ENCODE results near the gene SMLR1.

Gene SMLR1

DNA sequence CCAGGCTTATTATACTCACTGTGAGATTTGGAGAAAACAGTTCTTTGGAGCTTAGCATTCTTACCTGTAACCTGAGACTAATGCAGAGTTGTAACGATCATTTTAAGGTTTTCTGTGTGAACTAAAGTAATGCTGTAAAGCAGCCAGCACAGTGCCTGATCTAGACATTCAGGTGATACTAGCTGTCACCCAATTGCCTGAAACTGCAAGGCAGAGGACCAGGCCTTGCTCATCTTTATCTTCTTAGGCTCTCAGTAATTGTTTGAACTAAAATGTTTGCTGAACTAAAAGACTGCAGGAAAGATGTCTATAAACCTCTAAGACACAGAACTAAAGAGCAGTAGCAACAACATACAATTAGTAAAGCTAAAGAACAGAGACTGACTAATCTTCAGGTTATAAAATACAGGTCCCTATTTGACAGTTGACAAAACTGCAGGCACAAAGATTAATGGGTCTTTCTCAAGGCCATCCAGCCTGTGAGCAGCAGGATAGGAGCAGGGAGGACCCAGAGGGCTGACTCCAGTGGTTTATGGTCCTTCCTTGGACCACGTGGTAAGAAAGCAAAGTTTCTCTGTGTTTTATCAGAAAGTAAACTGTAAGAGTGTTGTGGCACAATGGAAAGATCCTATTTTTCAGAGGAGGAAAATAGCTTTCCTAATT is 31.4 kb downstream of the SMLR1 start:
- no peaks in the 10 kb centered on the region for H3K4me1 Mint-ChIP-seq
- ATAC-seq = no peak
- H3K36me3 Mint-ChIP-seq = peaks cover 44% of the 10 kb centered on the region
- H3K27ac Mint-ChIP-seq = no peak overlapping the region
- H3K9me3 Mint-ChIP-seq = peaks cover 2% of the 10 kb centered on the region
- H3K27me3 Mint-ChIP-seq = no peaks in the 10 kb centered on the region
- no peak overlapping the region for H3K4me3 Mint-ChIP-seq

DNA sequence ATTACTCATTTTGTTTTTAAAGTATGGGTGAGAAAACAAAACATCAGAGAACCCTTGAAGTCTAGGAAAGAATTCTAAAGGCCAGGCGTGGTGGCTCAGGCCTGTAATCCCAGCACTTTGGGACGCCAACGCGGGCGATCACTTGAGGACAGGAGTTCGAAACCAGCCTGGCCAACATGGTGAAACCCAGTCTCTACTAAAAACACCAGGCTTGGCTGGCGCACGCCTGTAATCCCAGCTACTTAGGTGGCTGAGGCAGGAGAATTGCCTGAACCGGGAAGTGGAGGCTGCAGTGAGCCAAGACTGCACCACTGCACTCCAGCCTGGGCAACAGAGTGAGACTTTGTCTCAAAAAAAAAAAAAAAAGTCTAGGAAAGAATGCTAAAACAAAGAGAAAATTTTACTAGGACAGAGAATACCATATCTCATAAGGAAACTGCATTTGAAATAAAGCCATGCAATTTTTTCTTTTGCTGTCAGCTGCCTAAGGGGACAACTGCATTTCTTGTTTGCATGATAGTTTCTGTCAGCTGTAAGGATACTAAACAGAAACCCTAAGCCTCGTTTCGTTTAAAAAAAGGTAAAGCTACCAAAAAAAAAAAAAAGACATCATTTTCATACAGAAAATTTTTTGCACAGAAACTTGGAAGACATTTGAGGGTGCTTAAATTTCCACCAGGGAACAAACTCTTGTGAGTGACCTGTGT is 32.1 kb downstream of the SMLR1 start:
- no peaks in the 10 kb centered on the region for H3K4me1 Mint-ChIP-seq
- H3K9me3 Mint-ChIP-seq = peaks cover 2% of the 10 kb centered on the region
- ATAC-seq = no peak
- no peak overlapping the region for H3K4me3 Mint-ChIP-seq
- H3K27me3 Mint-ChIP-seq = no peaks in the 10 kb centered on the region
- H3K36me3 Mint-ChIP-seq = peaks cover 45% of the 10 kb centered on the region
- H3K27ac Mint-ChIP-seq = no peak overlapping the region

DNA sequence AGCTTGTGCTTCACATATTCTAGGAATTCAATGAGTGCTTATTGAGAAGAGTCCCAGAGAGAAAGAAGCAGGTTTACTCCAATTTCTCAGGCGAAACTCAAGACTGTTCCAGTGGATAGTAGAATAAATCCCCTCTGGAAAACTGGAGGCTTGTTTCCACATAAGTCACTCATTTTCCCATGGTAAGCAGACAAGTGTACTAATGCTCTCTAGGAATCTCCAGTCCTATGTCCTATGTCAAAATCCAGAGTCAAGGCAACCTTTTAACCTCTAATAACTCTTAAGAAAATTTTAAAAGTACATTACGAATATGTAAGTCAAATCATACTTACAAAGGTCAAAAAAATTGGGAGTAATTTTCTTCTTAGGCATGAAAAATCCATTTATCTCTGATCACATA is 35.2 kb downstream of the SMLR1 start:
- ATAC-seq = no peak
- Mint-ChIP-seq H3K36me3 (peaks cover 54% of the 10 kb centered on the region), H3K9me3 (no peaks in the 10 kb centered on the region), H3K4me3 (no peak overlapping the region), H3K4me1 (no peaks in the 10 kb centered on the region), H3K27ac (no peak overlapping the region), H3K27me3 (no peaks in the 10 kb centered on the region)

DNA sequence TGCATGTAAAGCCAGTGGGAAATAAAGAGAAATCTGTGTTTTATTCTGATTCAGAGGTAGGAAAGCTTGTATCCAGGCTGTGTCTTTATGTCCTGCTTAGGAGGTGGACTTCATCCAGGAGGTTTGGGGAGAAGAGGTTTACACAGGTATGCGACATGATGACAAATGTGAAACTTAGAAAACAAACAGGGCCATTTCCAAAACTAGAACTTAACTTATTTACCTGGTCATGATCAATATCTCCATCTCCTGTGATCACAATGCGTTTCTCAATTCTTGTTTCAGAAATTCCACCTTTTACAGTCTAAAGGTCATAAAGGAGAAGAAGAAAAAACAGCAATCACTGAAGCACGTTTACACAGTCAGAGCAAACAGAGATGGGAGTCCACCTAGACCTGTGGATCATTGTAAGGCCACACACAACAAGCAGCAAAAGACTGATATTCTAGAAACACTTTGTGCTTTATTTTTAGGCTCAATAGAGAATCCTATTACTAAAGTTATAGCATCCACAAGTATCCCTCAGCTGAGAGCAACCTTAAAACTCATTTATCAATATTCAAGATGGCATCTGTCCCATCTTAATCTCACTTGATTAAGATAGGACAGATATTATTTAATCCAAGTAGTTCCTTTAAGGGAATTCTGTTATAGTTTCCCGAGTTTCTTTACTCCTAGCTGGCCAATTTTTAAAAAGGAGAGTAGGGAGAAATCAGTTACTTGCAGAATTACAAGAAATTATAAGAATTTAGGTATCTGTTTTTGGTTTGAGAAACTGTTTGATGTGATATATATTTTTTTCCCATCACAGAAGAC is 36.4 kb downstream of the SMLR1 start:
- H3K9me3 Mint-ChIP-seq = no peaks in the 10 kb centered on the region
- H3K27me3 Mint-ChIP-seq = no peaks in the 10 kb centered on the region
- no peaks in the 10 kb centered on the region for H3K4me1 Mint-ChIP-seq
- H3K27ac Mint-ChIP-seq = no peak overlapping the region
- H3K36me3 Mint-ChIP-seq = peaks cover 45% of the 10 kb centered on the region
- no peak overlapping the region for H3K4me3 Mint-ChIP-seq
- ATAC-seq = no peak

DNA sequence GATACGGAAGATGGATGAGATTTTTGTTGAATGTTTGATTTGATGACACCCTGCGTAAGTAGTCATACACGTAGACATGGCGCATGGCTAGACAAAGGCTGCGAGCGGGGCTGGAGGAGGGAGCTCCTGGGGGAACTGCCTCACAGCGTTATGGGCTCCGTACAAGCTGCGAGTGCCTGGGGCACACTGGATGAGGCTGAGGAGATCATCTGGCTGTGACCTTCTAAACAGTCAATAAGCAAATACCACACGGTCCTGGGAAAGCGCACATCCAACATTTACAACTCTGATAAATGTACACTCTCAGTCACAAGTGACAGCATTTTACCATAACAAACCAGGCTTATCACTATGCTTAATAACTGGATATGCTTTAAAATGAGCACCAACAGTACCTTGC is 37.1 kb downstream of the SMLR1 start:
- Mint-ChIP-seq H3K9me3 (no peaks in the 10 kb centered on the region), H3K27ac (no peak overlapping the region), H3K36me3 (peaks cover 44% of the 10 kb centered on the region), H3K27me3 (no peaks in the 10 kb centered on the region), H3K4me1 (no peaks in the 10 kb centered on the region), H3K4me3 (no peak overlapping the region)
- ATAC-seq = no peak

DNA sequence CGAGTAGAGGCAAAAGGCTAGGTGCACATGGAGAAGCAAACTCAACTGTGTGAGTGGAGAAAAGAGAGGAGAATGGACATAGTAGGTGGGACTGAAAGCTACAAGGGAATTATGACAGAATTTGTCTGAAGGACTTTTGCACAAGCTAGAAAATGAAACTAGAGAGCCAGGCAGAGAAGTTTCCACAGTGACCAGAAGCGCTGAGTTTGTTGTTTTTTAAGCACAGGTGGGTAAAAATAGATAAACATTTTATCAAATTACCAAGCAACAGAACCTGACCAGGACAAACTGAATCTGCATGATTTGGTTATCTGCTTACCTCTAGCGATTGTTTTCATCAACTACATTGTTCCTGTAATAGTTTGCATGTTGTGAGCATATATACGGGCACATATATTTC is 38.6 kb downstream of the SMLR1 start:
- Mint-ChIP-seq H3K36me3 (peaks cover 47% of the 10 kb centered on the region), H3K4me3 (no peak overlapping the region)

DNA sequence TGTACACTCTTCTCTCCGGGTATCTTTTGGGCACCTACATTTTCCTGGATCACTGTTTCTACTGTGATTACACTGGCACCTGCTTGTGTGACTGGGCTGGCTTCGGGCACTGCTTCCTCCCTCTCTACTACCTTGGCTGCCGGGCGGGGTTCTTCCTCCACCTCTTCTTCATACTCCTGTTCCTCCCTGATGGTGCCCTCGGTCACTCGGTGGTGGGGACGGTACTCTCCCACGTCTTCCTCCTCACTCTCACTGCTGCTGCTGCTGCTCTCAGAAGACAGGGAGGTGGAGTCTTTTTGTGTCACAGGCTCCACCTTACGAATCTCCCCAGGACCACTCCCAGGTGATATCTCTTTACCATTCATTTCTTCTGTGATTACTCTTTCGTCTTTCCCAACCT is 42.5 kb downstream of the SMLR1 start:
- no peaks in the 10 kb centered on the region for H3K27me3 Mint-ChIP-seq
- H3K9me3 Mint-ChIP-seq = no peaks in the 10 kb centered on the region
- no peak overlapping the region for H3K4me3 Mint-ChIP-seq
- H3K27ac Mint-ChIP-seq = no peak overlapping the region
- ATAC-seq = no peak
- H3K4me1 Mint-ChIP-seq = no peaks in the 10 kb centered on the region
- peaks cover 30% of the 10 kb centered on the region for H3K36me3 Mint-ChIP-seq

More for the DNA sequence above, 38.6 kb downstream of the SMLR1 start:
- Mint-ChIP-seq H3K27ac (no peak overlapping the region), H3K27me3 (no peaks in the 10 kb centered on the region), H3K9me3 (no peaks in the 10 kb centered on the region), H3K4me1 (no peaks in the 10 kb centered on the region)
- ATAC-seq = no peak

DNA sequence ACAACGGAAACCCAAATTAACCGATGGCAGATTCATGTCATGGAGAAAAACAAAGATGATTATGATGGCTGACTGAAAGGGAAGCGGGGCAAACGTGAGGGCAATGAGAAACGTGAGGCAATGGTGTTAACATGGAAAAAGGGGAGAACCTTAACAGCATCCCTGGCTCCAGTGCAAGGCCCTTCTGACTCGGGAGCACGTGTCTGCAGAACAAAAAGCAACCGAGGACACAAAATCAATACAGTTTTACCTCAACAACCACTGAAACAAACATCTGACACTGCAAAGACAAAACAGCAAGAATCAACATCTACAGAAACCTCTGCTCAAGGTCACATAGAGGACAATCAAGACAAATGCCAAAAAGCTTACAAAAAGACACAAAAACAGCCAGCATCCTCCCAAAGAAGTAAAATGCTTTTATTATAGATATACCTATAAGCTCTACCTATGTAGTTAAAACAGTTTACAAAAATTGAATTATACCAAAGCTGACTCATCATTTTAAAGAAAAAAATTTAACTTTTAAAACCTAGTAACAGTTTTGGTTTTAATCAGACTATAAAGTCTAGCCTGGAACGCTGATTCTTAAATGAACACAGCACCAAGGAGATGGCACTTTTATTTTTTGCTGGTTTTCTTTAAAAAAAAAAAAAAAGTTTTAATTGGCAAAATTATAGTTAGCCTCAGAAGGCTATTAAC is 43.1 kb downstream of the SMLR1 start:
- Mint-ChIP-seq H3K4me3 (no peak overlapping the region), H3K4me1 (no peaks in the 10 kb centered on the region), H3K27me3 (no peaks in the 10 kb centered on the region), H3K36me3 (peaks cover 32% of the 10 kb centered on the region), H3K9me3 (no peaks in the 10 kb centered on the region), H3K27ac (no peak overlapping the region)
- no peak for ATAC-seq

DNA sequence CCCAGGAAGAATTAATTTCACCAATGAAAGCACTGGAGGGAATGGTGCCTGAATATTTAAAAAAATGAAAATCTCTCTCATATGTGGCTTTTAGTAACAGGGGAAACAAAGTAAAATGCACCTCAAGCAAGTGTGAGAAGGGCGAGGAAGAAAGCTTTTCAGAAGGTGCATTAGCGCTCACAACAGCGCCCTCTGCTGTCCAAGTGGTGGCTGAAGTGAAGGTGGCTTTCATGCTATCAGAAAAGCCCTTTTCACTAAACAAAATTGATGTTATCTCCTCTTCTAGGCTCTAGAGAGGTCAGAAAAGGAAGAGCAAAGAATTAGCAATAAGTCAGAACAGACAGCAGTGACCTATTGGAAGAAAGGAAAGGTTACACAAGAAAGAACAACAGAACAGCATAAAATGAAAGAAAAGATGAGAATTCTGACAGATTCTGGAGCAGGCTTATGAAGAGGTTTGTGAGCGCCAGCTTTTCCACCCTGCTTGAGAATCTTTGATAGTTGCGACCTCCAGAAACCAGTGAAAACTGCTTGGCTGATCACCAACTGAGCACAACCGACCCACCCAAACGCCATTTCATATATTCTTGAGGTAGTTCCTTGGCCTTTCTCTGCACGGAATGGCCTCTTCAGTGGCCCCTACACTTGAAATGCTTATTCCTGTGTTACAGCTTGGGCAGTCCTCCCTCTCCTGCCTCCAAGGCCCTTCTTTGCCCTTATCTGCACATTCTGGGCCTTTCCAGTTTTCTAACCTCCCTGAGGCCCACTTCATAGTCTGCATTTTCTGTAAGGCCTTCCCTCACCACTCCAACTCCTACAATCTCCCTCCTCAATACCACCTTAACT is 45.3 kb downstream of the SMLR1 start:
- no peaks in the 10 kb centered on the region for H3K4me1 Mint-ChIP-seq
- no peak overlapping the region for H3K27ac Mint-ChIP-seq
- no peaks in the 10 kb centered on the region for H3K27me3 Mint-ChIP-seq
- peaks cover 20% of the 10 kb centered on the region for H3K36me3 Mint-ChIP-seq
- no peaks in the 10 kb centered on the region for H3K9me3 Mint-ChIP-seq
- no peak overlapping the region for H3K4me3 Mint-ChIP-seq
- no peak for ATAC-seq

DNA sequence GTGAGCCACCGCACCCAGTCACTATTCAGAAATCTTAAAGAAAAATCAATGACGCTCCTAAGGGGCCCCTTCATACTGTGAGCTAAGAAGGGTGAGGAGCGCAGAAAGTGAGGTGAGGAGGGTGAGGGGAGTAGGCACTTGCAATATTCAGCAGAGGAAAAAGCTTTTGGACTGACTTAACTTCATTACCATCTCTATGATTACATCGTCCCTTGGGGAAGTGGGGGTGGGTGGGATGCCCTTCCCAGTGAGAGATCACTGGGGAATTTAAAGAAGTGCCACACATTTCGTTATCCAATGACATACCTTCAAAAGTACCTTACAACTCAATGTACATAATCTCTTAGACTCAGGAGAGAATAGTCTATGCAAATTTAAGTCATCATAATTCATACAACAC is 46.5 kb downstream of the SMLR1 start:
- Mint-ChIP-seq H3K4me1 (no peaks in the 10 kb centered on the region), H3K9me3 (no peaks in the 10 kb centered on the region), H3K27me3 (no peaks in the 10 kb centered on the region), H3K36me3 (peaks cover 20% of the 10 kb centered on the region), H3K27ac (no peak overlapping the region), H3K4me3 (no peak overlapping the region)
- ATAC-seq = no peak

DNA sequence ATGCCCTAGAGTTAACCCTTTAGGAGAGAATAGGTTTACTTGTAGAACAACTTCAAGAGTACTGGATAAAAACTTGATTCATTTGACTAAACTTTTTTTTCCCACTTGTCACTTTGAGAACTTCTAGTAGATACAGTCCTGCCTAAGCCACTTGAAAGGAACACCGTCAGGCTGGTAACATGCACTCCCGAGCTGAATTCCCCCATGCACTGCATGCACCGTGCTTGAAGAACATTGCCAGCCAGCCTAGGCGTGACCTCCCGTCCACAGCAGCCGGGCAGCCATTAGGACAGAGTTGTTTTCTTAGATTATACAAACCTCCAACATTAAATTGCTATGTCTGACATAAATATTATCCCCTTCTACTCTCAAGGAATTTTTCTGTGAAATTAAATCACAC is 52.6 kb downstream of the SMLR1 start:
- Mint-ChIP-seq H3K27ac (no peak overlapping the region), H3K4me3 (no peak overlapping the region), H3K4me1 (no peaks in the 10 kb centered on the region), H3K9me3 (no peaks in the 10 kb centered on the region), H3K27me3 (no peaks in the 10 kb centered on the region), H3K36me3 (peaks cover 30% of the 10 kb centered on the region)
- ATAC-seq = no peak

DNA sequence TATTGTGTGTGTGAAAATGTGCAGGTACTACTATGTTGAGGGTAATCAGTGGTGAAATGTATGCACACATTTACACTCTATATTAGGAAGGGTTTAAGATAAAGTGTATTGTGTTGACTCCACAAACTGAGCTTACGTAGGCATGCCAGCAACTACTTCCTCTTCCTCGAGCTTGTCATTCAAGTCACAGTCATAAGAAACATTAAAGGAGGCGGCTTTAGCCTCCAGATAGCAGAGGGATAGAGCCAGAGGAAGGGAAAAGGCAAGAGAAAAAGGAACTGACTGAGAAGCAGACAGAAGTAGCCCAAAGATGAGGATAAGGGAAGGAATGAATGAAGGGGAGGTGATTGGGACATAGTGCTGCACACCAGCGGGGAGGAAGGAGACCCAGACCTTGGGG is 55.2 kb downstream of the SMLR1 start:
- Mint-ChIP-seq H3K27ac (no peak overlapping the region), H3K4me3 (no peak overlapping the region), H3K27me3 (no peaks in the 10 kb centered on the region), H3K9me3 (no peaks in the 10 kb centered on the region), H3K36me3 (peaks cover 30% of the 10 kb centered on the region), H3K4me1 (no peaks in the 10 kb centered on the region)
- ATAC-seq = no peak

DNA sequence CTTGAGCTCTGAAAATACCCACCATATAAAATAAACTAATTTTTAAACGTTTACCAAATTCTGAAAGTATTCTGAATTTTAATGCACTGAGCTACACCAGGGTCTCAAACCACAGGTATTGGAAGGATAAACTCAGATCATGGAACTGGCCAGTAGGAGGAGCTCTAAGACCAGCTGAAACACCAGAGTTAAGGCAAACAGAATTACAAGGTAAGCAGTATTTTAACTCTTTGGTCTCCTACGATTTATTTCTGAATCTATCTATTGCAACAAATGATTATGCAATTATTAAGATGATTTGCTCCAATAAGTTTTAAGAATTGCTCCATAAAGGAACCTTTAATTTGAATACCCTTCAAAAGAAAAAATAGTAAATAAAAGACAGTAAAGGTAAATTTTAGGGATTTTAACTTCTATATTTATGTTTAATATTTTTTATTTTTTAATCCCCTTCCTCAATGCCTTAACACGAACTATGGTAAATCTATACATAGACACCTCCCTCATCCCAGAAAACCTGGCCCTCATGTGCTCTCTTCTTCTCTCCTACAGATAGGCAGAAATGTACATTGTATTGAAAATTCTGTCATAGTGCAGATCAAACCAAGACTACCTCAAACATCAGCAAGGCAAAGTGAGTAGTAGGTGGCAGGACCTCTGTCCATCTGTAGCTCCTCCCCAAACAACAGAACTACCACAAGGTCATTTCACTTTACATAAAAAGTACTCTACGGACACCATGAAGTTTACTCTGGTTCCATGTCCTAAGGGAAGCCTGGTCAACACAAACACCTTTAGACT is 58.4 kb downstream of the SMLR1 start:
- peak; percentile 78 for ATAC-seq
- H3K9me3 Mint-ChIP-seq = no peaks in the 10 kb centered on the region
- H3K4me3 Mint-ChIP-seq = no peak overlapping the region

More for the DNA sequence above, 58.4 kb downstream of the SMLR1 start:
- H3K36me3 Mint-ChIP-seq = peaks cover 25% of the 10 kb centered on the region
- H3K27ac Mint-ChIP-seq = no peak overlapping the region
- no peaks in the 10 kb centered on the region for H3K27me3 Mint-ChIP-seq
- no peaks in the 10 kb centered on the region for H3K4me1 Mint-ChIP-seq
